GM12801 (cell line): ENCODE data around the gene SOX12.

ENCODE experiments used
- TF ChIP-seq, protein P1 (sequence below): IDR thresholded peaks from one replicate; pipeline ENCODE4 v1.5.1; 2011; ENCODE audit warnings: control low read depth; ENCODE audit not compliant: insufficient read length; ENCODE audit errors: extremely low read depth

SOX12 gene

DNA sequence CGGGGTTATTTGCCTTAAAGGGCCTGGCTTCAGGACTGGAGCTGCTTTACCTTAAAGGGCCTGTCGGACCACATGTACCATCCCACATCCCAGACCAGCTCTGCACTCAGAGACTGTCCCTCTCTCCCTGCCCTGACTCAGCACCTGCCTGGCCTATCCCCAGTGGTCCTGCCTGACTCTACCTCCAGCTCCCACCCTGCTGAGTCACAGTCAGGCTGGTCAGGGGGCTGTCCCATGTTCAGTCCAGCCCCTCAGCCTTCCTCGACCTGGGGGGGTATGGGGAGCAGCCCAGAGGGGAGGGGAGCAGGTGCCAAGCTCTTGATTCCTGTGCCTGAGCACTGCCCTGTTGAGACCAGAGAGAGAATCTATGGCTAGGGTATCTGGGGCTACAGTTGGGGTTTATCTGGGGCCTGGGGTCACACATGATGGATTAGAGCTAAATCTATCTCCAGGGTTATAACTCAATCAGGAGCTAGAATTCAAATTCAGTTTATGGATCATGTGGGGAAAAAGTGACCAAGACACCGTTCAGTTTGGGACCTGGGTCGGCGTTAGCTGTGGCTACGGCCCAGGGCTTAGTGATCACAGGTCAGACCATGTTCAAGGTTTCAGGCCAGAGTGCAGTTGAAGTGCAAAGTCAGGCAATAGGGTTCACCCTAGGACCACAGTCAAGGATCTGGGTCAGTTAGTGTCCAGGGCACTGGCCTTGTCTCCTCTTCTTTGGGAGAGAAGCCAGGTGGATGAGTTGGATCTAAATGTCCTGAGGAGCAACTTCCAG is 45.8 kb downstream of the SOX12 start:
- TF ChIP-seq, protein P1, sequence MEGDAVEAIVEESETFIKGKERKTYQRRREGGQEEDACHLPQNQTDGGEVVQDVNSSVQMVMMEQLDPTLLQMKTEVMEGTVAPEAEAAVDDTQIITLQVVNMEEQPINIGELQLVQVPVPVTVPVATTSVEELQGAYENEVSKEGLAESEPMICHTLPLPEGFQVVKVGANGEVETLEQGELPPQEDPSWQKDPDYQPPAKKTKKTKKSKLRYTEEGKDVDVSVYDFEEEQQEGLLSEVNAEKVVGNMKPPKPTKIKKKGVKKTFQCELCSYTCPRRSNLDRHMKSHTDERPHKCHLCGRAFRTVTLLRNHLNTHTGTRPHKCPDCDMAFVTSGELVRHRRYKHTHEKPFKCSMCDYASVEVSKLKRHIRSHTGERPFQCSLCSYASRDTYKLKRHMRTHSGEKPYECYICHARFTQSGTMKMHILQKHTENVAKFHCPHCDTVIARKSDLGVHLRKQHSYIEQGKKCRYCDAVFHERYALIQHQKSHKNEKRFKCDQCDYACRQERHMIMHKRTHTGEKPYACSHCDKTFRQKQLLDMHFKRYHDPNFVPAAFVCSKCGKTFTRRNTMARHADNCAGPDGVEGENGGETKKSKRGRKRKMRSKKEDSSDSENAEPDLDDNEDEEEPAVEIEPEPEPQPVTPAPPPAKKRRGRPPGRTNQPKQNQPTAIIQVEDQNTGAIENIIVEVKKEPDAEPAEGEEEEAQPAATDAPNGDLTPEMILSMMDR = no peak

DNA sequence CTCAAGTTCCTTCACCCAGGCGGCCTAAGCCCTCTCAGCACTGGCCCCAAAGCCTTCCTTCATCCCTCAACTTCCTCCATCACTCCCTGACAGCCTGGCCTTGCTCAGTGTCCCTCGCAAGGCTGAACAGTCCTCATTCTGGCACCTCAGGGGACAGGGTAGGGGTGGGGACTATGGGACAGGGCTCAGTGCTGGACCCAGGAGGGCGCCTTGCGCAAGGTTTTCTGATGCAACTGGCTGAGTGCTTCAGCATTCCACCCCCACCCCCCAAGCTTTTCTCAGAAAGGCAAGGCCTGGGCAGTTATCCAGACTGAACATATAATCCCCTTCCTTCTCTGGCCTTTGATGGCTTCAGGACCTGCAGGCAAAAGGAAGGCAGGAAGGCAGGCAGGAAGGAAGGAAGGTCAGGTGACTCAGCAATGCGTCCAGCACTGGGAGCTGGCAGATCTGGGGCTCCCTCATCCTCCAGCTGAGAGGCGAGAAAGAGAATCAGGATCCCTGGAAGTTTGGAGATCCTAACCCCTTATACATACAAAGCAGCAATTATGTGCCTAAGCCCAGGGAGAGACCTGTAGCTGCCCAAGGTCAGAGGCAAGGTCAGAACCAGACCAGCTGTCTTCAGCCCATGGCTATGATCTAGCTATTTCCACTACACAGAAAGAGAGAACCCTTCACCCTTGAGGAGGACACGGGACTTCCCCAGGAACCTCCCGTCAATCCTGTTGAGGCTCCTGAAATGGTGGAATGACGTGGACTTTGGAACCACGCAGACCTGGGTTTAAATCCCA is 46.6 kb downstream of the SOX12 start:
- TF ChIP-seq, protein P1 = no peak

DNA sequence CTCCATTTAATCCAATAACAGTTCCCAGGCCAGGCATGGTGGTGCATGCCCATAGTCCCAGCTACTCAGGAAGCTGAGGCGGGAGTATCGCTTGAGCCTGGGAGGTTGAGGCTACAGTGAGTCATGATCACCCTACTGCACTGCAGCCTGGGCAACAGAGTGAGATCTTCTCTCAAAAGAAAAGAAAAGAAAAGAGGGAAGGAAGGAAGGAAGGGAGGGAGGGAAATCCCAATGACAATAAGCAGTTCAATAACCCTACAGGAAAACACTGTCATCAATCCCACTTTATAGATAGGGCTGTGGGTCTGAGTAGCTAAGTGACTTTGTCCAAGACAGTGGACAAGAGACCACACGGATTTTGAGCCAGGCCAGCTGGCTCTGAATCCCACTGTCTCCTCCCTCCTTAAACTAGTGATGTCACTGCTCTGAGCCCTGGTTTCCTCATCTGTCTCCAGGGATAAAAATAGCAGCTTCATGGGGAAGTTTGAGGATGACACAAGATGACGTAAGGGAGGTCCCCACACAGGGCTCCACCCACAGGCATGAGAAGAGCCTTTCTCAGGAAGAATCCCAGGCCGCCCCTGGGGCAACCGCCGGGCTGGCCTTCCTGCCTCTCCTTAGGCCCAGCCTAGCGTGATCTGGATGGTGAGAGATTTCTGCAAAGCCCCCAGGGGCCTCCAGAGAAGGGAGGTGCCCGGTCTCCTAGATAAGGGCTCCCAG is 48.0 kb downstream of the SOX12 start:
- TF ChIP-seq, protein P1 = no peak

DNA sequence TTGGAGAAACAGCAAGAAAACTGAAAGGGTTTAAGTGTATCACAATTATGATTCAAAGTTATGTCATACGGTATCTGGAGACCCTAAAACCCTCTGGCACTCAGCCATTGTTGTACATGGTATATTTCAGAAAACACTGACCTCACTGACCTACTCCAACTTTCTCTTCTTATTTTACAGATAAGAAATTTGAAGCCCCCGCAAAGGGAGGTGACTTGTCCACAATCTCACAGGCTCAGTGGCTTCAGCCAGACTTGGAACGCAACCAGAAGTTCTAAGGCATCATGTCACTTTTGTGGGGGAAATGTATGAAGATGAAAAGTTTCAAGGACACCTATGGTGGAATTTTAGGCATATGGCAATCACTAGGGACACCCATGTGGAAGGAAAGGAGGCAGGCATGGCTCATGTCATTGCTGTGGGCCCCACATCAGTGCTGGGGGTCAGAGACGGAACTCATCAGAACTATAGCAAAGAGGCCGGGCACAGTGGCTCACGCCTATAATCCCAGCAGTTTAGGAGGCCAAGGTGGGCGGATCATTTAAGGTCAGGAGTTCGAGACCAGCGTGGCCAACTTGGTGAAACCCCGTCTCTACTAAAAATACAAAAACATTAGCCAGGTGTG is 50.0 kb downstream of the SOX12 start:
- TF ChIP-seq, protein P1 = no peak

GRCh38 chr20:376089-376488 is 50.7 kb downstream of the SOX12 start:
- TF ChIP-seq, protein P1 = no peak

DNA sequence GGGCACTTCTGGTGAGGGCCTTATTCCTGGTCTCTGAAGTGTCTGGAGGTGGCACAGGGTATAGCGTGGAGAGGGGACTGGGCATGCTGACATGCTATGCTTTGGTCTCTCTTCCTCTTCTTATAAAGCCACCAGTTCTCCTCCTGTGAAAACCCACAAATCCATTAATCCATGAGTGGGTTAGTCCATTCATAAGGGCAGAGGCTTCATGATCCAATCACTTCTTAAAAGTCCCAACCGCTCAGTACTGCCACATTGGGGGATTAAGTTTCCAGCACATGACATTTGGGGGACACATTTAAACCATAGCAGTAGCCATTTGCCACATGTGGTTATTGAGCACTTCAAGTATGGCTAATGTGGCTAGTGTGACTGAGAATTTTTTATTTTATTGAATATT is 51.4 kb downstream of the SOX12 start:
- TF ChIP-seq, protein P1 = no peak

DNA sequence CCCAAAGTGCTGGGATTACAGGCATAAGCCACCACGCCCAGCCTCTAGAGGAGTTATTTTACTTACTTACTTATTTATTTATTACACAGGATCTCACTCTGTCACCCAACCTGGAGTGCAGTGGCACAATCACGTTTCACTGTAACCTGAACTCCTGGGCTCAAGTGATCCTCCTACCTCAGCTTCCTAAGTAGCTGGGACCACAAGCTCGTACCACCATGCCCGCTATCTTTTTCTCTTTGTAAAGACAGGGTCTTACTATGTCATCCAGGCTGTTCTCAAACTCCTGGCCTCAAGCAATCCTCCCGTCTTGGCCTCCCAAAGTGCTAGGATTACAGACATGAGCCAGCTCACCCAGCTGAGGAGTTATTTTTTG is 53.6 kb downstream of the SOX12 start:
- TF ChIP-seq, protein P1 = no peak
